NT2/D1 (cell line): ENCODE data around the gene KRT25.

Experiments used
- DNase-seq: peaks from one replicate; pipeline ENCODE4 v3.0.0-alpha.2; 2011; ENCODE audit warnings: low read depth, low spot score
- H3K27me3 ChIP-seq: 2 replicates; pipeline ENCODE4 v1.6.0; 2011; ENCODE audit warnings: mild to moderate bottlenecking; ENCODE audit not compliant: insufficient read length, insufficient read depth
- H3K36me3 ChIP-seq: 2 replicates; pipeline ENCODE4 v1.6.1; 2011; ENCODE audit warnings: mild to moderate bottlenecking, low read length, mixed read lengths; ENCODE audit not compliant: insufficient read depth, insufficient read length
- H3K4me1 ChIP-seq: 2 replicates; pipeline ENCODE4 v1.5.1; 2011; ENCODE audit not compliant: insufficient read depth, insufficient read length
- H3K4me3 ChIP-seq: 2 replicates; pipeline ENCODE4 v1.5.1; 2011; ENCODE audit warnings: low read depth; ENCODE audit not compliant: insufficient read length
- H3K9ac ChIP-seq: 2 replicates; pipeline ENCODE4 v1.6.0; 2011; ENCODE audit warnings: low read depth; ENCODE audit not compliant: insufficient read length
- H3K9me3 ChIP-seq: 2 replicates; pipeline ENCODE4 v1.5.1; 2011; ENCODE audit warnings: mild to moderate bottlenecking, low read length; ENCODE audit not compliant: insufficient read depth
- SUZ12 ChIP-seq: IDR thresholded peaks from 2 replicates; pipeline ENCODE4 v1.6.1; 2011; ENCODE audit not compliant: insufficient read length, insufficient read depth; ENCODE audit errors: extremely low read depth
- YY1 ChIP-seq: IDR thresholded peaks from 2 replicates; pipeline ENCODE4 v1.6.1; 2011; ENCODE audit not compliant: insufficient read length, insufficient read depth
- ZNF274 ChIP-seq: IDR thresholded peaks from 2 replicates; pipeline ENCODE4 v1.6.1; 2011; ENCODE audit warnings: mild to moderate bottlenecking, low read depth, low read length

KRT25 gene

GRCh38 chr17:40794466-40794865, 39.3 kb upstream of the KRT25 start:
- TF ChIP-seq SUZ12 (no peak), YY1 (no peak), ZNF274 (no peak)

GRCh38 chr17:40793832-40794231, 38.7 kb upstream of the KRT25 start:
- Histone ChIP-seq H3K36me3 (no peaks in the 10 kb centered on the region), H3K4me1 (no peaks in the 10 kb centered on the region), H3K4me3 (no peak overlapping the region), H3K9ac (no peak overlapping the region), H3K9me3 (no peaks in the 10 kb centered on the region), H3K27me3 (no peaks in the 10 kb centered on the region)
- TF ChIP-seq YY1 = no peak
- no peak for TF ChIP-seq SUZ12
- no peak for TF ChIP-seq ZNF274
- no peak for DNase-seq

More at GRCh38 chr17:40794466-40794865, 39.3 kb upstream of the KRT25 start:
- H3K27me3 ChIP-seq = no peaks in the 10 kb centered on the region
- no peaks in the 10 kb centered on the region for H3K9me3 ChIP-seq
- DNase-seq = no peak
- no peaks in the 10 kb centered on the region for H3K36me3 ChIP-seq
- no peak overlapping the region for H3K4me3 ChIP-seq
- H3K4me1 ChIP-seq = no peaks in the 10 kb centered on the region
- no peak overlapping the region for H3K9ac ChIP-seq

GRCh38 chr17:40791787-40792436, 36.8 kb upstream of the KRT25 start:
- Histone ChIP-seq H3K4me1 (no peaks in the 10 kb centered on the region), H3K9ac (no peak overlapping the region), H3K36me3 (no peaks in the 10 kb centered on the region), H3K9me3 (no peaks in the 10 kb centered on the region), H3K27me3 (no peaks in the 10 kb centered on the region), H3K4me3 (no peak overlapping the region)
- TF ChIP-seq SUZ12 = no peak
- no peak for TF ChIP-seq ZNF274
- no peak for TF ChIP-seq YY1
- DNase-seq = peak; percentile 23

GRCh38 chr17:40791111-40791510, 36.0 kb upstream of the KRT25 start:
- no peaks in the 10 kb centered on the region for H3K36me3 ChIP-seq
- no peaks in the 10 kb centered on the region for H3K4me1 ChIP-seq
- no peak overlapping the region for H3K4me3 ChIP-seq
- no peaks in the 10 kb centered on the region for H3K9me3 ChIP-seq
- H3K27me3 ChIP-seq = no peaks in the 10 kb centered on the region
- no peak for DNase-seq
- TF ChIP-seq ZNF274 (no peak), SUZ12 (no peak), YY1 (no peak)
- no peak overlapping the region for H3K9ac ChIP-seq

GRCh38 chr17:40782450-40782849, 27.3 kb upstream of the KRT25 start, which contains the start of gene KRT27:
KRT27 (minus strand) TSS chr17:40782550; CDS start chr17:40782493, 57 bp downstream.
- DNase-seq = no peak
- no peaks in the 10 kb centered on the region for H3K27me3 ChIP-seq
- no peaks in the 10 kb centered on the region for H3K4me1 ChIP-seq
- no peak within 1 kb of the TSS for H3K4me3 ChIP-seq
- no peak within 1 kb of the TSS for H3K9ac ChIP-seq
- H3K36me3 ChIP-seq = no peaks in the 10 kb centered on the region
- H3K9me3 ChIP-seq = no peaks in the 10 kb centered on the region
- no peak for TF ChIP-seq ZNF274
- no peak for TF ChIP-seq YY1
- no peak for TF ChIP-seq SUZ12

GRCh38 chr17:40779181-40779909, 24.2 kb upstream of the KRT25 start:
- TF ChIP-seq ZNF274 (no peak), YY1 (no peak), SUZ12 (no peak)
- no peaks in the 10 kb centered on the region for H3K9me3 ChIP-seq
- DNase-seq = no peak
- no peaks in the 10 kb centered on the region for H3K27me3 ChIP-seq
- no peaks in the 10 kb centered on the region for H3K4me1 ChIP-seq
- H3K9ac ChIP-seq = no peak overlapping the region
- no peak overlapping the region for H3K4me3 ChIP-seq
- no peaks in the 10 kb centered on the region for H3K36me3 ChIP-seq

- Histone ChIP-seq H3K9ac (no peak overlapping the region), H3K4me3 (no peak overlapping the region), H3K9me3 (no peaks in the 10 kb centered on the region), H3K27me3 (no peaks in the 10 kb centered on the region), H3K4me1 (no peaks in the 10 kb centered on the region), H3K36me3 (no peaks in the 10 kb centered on the region)
- DNase-seq = no peak
- TF ChIP-seq ZNF274 = no peak
- TF ChIP-seq YY1 = no peak
- TF ChIP-seq SUZ12 = no peak
Observed at GRCh38 chr17:40778461-40778860, 23.3 kb upstream of the KRT25 start.
